Amniotic stem cell (primary cell): ENCODE data around the gene ACTL10.

Experiments used
- DNase-seq: peaks from one replicate; lab custom pipeline; 2025; lab: John Stamatoyannopoulos, UW

The ACTL10 gene

GRCh38 chr20:33664085-33664761 is 2.5 kb upstream of the ACTL10 start:
- no peak for DNase-seq

- no peak for DNase-seq
These were observed 2.0 kb upstream of the ACTL10 start for GRCh38 chr20:33664762-33665144.

- no peak for DNase-seq
These were observed 517 bp downstream of the ACTL10 start for GRCh38 chr20:33667245-33667675.

DNA sequence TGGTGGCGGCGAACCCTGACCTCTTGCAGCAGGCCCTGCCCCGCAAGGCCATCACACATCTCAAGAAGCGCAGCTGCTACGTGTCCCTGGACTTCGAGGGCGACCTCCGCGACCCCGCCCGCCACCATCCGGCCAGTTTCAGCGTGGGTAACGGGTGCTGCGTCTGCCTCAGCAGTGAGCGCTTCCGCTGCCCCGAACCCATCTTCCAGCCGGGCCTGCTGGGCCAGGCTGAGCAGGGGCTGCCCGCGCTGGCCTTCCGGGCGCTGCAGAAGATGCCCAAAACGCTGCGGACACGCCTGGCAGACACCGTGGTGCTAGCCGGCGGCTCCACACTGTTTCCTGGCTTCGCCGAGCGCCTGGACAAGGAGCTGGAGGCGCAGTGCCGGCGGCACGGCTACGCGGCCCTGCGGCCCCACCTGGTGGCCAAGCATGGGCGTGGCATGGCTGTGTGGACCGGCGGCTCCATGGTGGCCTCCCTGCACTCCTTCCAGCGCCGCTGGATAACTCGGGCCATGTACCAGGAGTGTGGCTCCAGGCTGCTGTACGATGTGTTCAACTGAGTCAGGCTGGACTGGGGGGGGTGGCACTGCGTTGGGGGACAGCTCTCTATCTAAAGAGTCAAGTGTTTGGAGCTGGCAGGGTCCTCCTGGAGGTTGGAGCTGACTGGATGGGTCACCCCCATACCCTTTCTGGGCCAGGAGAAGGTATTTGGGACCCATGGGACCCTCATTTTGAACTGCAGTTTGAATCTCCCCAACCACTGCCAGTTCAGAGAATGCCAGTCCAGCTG is 1.1 kb downstream of the ACTL10 start:
- peak; percentile 65 for DNase-seq

DNA sequence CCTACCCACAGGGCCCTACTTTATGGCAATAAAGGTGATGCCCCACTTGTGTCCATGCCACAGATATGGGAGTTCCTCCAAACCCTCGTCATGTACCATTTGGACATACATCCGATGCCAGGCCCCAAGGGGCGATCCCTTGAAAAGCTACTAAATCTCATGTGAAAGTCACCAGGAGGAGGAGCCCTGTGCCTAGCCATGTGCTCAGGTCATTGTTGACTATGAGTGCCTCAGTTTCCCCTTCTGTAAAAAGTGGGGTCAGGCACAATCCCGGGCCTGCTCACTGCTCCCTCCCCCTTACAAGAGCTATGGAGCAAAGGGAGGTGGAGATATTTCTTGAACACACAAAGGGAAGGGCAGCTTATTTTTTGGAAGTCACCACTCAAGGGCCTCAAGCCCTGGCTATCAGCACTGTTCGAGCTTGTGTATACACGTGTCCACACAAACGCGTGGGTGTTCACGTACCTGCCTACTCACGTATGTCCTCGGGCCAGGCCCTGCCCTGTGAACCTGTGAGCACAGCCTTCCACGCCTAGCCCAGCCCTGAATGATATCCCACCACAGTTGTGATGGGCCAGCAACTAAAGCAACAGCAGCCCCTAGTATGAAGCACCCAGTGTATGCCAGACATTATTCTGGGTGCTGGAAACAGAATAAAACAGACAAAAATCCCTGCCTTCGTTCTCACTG is 1.9 kb downstream of the ACTL10 start:
- no peak for DNase-seq

- no peak for DNase-seq
These were observed 2.5 kb downstream of the ACTL10 start for GRCh38 chr20:33669224-33669623.

GRCh38 chr20:33669873-33670640 is 3.3 kb downstream of the ACTL10 start:
- no peak for DNase-seq

DNA sequence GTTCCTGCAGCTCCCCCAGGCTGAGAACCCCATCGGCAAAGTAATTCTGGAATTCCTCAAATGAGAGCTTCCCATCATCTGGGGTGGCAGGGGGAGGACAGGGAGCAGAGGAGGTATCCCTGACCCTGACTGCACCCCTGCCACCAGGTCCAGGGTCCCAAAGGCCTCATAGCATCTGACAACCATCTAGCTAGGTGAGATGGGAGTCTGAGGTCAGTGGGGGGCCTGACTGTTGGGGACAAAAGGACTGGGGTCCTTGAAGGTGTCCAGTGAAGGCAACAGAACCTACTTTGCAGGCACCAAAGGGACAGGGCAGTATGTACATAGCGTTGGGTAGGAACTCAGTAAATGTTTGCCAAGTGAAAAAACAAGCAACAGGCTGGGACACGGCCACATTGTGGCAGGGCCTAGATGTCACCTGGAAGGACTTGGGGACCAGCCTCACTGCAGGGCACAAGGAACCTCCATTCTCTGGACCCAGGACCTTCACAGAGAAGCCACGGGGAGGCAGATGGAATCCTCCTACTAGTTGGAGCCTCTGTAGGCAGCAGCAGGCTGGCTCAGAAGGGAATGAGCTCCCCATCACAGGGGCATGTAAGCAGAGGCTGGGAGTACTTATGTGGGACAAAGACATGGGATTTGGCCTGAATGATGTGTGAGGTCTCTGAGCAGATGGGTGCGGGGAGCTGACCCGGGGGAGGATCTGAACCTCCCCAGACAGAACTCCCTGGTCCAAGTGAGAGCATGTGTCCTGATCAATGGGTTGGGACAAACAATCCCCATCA is 4.2 kb downstream of the ACTL10 start:
- no peak for DNase-seq

- no peak for DNase-seq
These were observed 5.0 kb downstream of the ACTL10 start for GRCh38 chr20:33671573-33672288.

DNA sequence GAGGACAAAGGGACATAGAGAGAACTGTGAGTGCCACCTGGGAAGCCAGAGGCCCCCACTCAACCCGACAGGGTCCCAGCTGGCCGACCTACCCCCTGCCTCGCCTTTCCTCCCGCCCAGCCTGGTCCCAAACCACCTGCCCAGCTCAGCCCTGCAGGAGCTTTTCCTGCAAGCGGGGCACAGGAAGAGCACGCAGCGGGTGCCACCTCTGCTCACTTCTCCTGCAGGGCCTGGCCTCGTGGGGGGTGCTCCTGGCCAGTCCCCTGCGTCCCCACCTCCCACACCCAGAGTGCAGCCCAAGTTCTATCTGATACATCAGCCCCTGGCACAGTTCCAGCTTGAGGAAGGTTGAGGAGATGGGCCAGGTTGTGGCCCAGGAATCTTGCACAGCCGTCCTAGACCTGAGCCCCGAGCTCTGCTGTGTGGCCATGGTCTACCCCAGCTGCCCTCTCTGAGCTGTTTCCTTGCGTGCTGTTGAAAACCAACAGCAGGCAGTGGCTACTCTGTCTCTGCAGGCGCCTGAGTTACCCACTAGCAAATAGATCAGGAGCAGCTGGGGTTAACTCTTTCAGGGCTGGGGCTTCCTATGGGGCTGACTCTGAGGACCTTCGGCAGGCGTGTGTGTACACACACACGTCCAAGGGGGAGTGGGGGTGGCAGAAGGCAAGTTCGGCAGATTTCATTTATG is 5.8 kb downstream of the ACTL10 start:
- DNase-seq, result no peak

DNA sequence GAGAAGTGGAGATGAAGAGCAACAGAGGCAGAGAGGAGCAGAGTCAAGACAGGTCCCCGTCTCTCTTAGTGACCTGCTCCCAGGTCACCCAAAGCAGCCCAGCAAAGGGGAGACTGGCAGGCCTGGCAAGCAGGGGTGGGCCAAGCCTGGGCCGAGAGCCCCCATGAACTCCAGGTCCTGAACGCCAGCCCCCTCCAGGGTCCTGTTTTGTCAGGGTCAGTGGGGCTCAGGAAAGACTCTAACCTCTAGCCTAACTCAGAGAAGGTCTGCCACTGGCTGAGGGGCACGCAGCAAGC is 6.3 kb downstream of the ACTL10 start:
- no peak for DNase-seq

DNA sequence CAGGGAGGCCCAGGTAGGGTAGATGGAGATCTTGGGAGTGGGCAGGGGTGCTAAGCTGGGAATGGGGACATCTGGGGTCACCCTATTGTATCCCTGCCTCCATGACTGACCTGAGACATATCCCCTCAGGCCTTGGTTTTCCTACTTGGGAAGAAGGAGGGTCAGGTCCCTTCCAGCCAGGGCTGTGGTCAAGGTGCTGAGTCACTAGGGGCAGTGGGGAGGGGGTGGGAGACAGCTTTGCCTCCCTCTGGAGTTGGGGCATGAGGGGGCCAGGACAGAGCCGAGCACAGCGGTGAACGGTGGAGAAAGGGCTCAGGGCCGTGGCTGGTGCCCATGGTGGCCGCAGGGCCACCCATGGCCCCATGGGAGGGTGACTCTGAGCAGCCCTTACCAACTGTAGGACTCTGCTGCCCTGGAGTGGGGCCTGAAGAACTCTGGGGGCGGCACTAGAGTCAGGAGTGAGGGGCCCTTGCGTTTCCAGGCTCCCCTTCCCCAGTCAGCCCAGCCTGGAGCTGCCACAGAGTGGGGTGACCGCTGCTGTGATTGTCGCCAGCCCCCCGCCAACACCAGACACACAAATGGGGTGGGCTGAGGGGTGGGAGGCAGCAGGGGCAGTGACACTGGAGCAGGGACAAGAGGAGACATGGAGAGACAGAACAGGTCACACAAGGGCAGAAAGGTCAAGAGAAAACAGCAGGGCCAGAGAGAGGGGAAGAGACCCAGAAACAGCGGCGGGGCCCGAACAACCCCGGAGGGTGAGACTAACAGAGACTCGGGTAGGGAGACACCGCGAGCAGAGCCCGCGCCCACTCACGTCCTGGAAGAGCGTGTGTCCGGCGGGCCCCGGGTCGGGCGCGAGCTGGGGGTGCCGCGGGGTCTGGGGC is 6.9 kb downstream of the ACTL10 start:
- no peak for DNase-seq

- DNase-seq, result peak; percentile 30
These were observed 7.8 kb downstream of the ACTL10 start, which contains the start of gene NECAB3 for GRCh38 chr20:33674294-33675135. TSS of gene NECAB3 (minus strand) at chr20:33674428. CDS start at chr20:33674352, 76 bp downstream.

DNA sequence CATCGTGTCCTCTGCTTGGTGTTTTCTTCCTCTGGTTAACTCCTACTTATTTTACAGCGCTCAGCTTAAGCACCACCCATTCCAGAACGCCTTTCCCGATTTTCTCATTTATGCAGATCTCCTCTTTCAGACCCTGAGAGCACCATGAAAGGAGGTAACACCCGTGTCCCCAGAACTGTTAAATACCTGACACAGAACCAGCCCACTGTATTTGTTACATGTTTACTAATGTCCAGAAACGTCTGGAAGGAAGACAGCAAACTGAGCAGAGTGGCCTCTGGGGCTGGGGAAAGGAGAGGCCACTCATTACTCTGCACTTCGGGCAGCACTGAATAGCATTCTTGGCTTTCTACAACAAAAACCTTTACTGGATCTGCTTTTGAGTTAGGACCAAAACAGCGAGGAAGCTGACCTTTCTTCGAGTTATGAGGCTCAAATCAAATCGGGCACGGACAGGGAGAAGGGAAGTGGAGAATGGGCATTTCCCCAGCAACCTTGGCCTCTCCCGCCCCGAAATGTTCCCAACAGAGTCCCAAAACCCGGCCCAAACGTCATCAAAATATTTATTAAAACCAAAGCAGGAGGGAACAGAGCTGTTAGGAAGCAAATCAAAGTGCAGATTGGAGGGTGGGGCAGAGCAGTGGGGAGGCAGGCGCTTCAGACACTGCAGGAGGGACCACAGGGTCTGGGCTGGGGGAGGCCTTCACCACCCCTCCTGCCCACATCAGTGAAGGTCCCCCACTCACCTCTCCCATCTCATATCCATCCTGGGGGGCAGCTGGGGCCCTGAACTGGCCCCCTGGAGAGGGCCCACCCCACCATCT is 8.6 kb downstream of the ACTL10 start:
- DNase-seq, result no peak

- DNase-seq, result no peak
These were observed 9.4 kb downstream of the ACTL10 start for GRCh38 chr20:33676121-33676520.

DNA sequence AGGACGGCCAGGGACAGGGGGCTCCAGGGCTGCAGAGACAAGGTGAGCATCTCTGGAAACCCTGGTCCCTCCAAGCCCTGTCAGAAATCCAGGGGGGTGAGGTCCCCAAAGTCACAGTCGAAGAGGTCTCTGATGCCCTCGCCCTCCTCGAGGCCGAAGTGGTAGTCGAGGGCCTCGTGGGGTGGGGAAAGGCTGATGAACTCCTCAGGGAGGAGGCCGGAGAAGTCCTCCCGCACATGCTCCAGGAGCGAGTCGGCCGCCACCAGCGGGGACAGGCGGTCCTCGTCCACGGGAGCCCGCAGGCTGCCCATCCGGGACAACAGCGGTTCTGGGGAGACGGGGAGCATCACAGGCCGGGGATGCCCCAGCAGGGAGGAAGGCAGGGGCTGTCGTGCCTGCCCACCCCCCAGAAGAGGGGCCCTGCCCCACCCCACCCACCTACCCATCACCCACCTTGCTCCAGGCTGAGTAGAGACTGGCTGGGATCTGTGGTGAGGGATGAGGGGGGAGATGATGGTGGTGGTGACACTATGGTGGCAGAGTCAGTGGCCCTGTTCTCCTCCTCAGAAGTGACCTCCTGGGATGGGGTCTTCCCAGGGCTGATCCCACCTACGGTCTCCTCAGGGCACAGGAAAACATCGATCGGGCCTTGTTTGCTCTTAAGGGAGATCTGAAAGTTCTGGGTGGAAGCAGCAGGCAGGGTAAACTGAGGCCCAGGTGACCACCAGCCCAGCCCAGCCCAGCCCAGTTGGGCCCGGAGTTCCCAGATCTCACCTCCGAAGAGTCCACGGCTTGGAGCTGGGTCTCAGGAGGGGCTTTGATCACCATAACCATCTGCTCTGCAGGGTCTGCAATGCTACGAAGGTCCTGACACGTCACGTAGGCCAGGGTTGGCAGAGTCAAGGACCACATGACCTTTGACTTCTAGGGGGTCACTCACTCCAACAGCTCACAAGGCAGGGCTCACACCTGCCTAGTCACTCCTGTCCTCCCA is 10.2 kb downstream of the ACTL10 start:
- DNase-seq, result no peak
